Kidney tubule cell (primary cell): ENCODE data around the gene AFG1L.
"Not testable (repeated sequence)": the region's sequence is repeated elsewhere in the genome, so short reads cannot be mapped to it uniquely, and the experiment has no call there.

ENCODE experiments used
- DNase-seq: peaks from one replicate; pipeline ENCODE4 v3.0.0-alpha.2; 2018; ENCODE audit warnings: low spot score

Gene AFG1L

GRCh38 chr6:108556866-108557493, 262.1 kb downstream of the AFG1L start:
- no peak for DNase-seq

DNA sequence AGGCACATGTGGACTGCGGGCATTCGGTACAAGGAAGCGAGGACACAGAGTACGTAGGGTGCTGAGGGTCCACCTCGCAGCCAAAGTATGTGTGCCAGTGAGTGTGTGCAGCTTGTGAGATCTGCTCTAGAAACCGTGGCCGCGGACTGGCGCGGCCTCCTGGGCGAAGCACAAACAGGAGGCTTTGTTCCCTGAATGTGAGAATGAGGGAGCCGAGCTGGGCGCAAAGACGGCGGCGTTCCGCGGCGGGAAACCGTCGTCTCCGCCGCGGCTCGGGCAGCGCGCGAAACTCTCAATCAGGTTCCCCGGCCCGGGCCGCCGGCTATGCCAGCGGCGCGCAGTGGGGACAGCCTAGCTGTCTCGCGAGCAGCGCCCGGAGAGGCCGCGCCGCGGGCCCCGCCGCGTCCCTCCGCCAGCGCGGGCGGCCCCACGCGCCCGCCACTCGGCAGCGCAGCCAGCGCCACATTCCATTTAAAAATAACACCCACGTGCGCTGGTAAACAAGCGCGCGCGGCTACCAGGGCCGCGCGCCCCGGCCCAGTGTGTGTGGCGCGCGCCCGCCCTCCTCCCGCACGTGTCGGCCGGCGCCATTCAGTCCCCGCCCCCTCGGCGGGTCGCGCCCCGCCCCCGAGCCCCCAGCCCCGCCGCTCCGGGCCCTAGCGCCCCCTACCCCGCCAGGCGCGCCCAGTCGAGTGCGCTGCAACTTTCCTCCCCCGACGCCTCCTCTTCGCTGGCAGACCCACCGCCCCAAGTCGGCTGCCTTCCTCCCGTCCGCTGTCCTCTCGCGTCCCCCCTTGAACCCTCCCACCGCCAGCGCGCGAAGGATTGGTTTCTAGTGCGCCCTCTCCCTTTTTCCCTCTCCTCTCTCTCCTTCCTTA, 262.9 kb downstream of the AFG1L start:
- DNase-seq: peak; percentile 67

- peak; percentile 99 for DNase-seq
Observed at GRCh38 chr6:108558372-108559096, 263.7 kb downstream of the AFG1L start.

DNA sequence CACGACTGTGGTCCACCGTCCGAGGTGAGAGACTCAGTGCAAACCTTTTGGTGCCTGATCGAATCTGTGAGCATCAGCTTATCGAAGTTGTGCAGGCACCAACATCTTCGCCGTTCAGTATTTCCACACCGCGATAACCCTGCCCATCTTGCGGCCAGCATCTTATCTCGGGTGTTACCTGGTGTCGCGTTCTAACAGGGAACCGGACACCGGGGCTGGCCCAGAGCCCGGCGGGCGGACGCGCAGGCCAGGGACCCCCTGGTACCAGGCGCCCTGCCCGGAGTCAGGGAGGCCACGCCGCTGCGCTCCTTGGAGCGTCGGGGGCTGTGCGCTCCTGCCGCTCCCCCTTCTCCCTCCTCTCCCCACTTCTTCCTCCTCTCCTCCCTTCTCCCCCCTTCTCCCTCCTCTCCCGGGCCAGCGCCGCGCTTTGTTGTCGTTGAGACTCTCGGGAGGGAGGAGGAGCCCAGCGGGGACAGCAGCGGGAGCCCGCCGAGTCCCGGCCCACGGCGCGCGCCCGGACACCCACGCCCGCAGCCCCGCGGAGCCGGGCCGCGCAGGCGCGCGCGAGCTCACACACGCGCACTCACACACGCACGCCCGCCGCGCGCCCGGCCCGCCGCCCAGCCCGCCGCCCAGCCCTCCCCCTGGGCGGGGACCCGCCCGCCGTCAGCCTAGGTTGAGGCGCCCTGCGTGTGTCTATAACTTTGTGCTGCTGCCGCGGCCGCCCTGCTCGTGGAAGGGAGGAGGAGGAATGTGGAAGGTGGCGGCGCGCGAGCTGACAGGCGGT, 264.4 kb downstream of the AFG1L start:
- DNase-seq: peak; percentile 93

- peak; percentile 79 for DNase-seq
Observed at GRCh38 chr6:108559884-108560462, 265.1 kb downstream of the AFG1L start.

GRCh38 chr6:108560463-108561308, 265.8 kb downstream of the AFG1L start, which contains the start of gene FOXO3:
Gene FOXO3, plus strand, starts transcription at chr6:108560917. Its CDS starts 292 bp downstream, at chr6:108561209.
- peak; percentile 96 for DNase-seq

DNA sequence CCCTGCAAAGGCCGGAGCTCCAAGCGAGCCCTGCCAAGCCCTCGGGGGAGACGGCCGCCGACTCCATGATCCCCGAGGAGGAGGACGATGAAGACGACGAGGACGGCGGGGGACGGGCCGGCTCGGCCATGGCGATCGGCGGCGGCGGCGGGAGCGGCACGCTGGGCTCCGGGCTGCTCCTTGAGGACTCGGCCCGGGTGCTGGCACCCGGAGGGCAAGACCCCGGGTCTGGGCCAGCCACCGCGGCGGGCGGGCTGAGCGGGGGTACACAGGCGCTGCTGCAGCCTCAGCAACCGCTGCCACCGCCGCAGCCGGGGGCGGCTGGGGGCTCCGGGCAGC, 266.4 kb downstream of the AFG1L start:
- DNase-seq: not testable (repeated sequence)

GRCh38 chr6:108561742-108562502, 267.1 kb downstream of the AFG1L start:
- DNase-seq: peak; percentile 33

DNA sequence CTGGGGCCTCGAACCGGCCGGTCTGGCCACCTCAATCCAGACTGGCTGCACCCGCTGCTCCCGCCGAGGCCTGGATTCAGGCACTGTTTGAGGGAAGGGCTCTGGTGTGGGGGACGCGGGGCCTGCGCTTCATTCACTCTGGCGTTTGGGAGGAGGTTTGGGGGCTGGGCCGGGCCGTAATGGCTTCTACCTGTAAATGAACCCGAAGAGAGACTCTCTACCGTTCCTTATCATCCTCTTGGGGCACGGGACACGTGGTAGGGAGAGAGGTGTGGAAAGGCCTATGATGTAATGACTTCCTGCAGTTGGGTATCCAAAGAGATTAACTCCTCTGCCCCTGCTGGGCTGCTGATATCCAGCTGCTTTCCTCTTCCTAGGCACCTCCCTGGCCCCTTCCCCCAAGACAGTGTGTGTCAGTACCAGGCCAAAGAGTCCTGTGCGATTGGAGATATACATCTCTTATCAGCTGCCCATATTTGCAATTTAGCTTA, 267.7 kb downstream of the AFG1L start:
- peak; percentile 94 for DNase-seq

DNA sequence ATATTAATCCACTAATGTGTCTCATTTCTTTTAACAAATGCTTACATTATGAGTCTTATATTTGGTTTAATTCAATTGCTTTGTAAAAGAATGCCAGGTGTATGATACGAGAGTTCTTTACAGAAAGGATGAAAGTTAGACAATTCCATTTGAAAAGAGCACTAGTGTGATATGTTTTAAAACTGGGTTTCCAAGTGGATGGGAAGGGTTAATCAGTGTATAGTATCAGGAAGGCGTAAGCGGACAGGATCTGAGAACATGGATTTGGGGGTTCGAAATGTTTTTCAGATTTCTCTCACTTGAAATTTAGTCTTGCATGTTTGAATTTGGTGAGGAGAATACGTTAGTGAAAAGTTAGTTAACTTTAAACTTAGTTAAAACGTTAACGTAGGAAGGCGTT, 268.4 kb downstream of the AFG1L start:
- DNase-seq: no peak

DNA sequence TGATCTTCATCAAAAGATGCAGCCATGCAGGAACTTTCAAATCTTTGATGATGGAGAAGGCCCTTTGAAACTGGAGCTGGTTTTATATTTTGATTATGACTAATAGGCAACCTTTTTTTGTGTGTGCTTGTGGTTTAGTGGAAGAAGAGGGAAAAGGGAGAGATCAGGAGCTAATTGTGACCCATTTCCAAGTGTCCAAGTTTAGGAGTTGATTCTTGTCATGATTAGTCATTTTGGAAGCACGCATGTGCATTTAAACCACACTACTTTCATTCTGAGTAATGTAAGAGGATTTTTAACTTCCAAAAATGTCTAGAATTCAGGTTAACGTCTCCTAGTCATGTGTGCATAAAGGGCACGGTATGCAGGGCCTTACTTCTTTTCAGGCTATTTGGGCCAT, 269.3 kb downstream of the AFG1L start:
- DNase-seq: peak; percentile 96

DNA sequence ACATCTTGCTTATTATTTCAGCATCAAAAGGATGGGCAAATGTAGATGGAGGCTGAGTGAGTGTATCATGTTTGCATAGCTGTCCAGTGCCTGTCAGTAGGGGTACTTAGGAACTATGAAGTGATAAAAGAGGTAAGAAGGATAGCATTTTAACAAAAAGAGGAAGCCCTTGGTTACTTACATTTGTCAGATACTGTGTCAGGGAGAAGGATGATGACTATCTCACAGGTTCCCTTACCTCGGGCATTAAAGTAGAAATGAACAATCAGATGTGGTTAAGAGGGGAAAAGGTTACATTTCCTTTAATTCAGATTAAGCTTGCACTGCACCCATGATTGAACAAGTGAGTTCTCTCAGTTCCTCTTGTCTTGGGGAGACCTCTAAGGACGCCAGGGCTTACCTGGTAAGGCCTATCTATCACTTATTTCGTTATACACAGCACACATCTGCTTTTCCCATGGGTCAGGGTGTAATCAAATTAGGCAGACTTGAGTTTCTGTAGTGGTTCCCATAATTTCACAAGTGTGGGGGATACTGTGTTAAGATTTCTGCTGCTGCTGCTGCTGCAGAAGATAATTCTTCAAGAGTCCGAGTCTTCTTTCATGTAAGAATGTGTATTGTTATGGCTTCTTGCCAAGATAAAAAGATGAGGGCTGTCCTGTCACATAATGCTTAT, 270.4 kb downstream of the AFG1L start:
- peak; percentile 70 for DNase-seq

DNA sequence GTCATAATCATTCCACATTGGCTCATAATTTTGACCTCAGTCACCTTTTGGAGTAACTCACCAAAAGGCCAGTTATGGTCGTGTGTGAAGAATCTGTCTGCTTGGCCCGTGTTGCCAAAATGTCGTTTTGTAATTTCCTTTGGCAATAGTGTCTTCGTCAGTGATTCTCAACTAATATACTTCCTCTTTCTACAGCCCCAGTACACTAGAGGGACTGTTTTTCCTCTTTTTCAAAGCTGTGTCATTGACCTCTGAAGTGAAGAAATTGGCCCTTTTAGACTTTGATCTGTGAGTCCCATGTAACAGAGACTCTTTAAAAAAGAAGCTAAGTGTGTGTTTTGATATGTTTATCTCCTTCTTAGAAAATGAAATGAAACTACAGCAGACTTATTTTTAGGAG, 271.0 kb downstream of the AFG1L start:
- peak; percentile 54 for DNase-seq

DNA sequence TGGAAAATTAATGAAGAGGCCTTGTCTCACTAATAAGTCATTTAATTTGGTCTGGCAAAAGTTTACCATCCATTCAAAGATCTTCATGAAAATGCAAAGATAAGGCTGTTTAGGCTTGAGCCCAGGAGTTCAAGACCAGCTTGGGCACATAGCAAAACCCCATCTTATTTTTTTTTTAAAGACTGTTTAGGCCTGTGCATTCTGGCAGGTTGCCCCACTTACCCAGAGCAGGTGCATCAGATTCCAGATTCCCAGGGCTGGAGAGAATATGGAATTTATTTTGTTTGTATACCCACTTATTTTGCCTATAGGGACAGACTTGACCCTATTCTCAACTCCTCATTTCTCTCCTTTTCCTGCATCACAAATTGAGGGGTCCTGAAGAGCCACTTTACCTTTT, 271.6 kb downstream of the AFG1L start:
- DNase-seq: no peak

DNA sequence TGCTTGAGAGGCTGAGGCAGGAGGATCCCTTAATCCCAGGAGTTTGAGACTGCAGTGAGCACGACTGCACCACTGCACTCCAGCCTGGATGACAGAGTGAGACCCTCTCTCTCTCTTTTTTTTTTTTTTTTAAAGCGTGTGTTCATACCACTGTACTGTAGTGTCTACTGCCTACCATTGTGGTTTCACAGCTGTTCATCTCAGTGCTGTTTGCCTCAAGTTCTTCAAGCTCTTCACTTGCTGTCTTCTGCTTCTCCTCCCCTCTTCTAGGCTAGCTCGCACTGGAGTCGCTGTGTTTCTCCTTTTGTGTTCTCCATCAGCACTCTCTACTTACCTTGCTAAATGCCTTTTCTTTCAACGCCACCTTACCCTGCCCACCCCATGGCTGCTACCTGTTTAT, 273.2 kb downstream of the AFG1L start:
- DNase-seq: no peak

- DNase-seq: no peak
Observed at GRCh38 chr6:108568551-108569305, 273.9 kb downstream of the AFG1L start.

DNA sequence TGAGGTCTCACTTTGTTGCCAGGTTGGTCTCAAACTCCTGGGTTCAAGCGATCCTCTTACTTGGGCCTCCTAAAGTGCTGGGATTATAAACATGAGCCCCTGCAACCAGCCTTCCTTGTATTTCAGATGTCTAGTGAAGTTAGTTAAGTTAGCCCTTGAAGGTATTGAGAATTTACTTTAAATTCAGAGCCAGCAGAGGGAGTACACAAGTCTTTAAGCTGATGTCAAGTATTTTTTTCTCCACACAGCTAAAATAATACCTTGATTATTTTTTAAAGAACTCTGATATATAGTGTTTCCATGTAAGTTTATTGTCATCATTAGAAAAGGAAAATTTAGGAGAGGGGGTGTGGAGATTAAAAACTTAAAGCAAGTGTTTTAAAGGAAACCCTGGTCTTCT, 275.7 kb downstream of the AFG1L start:
- DNase-seq: no peak

DNA sequence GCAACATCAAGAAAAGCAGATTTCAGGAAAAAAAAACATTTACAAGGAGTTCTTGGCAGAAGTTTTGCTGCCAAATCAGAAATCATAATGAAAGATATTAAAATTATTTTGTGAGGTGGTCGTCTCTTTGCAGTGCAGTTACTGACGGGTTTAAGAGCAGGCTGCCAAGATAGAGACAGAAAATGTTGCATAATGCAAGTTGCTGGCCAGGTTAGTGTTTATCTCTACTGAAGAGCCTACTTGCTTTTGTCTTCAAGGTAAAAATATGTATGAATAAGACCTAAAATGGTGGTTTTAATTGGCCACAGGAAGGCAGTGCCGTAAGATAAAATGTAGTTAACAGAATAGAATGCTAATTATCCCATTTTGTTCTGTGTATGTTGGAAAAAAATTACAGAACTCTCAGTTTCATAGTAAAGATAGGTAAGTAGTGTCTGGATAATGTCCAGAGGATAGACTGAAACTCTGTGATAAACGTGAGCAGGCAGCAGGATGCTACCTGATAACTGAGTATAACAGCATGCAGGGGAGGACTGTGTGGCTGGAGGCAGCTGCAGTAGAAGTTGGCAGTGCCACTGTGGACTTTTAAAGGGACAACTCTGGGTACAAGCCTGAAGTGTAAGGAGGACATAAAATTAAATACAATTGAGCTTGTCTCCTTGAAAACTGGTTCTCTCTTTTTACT, 279.7 kb downstream of the AFG1L start:
- DNase-seq: no peak
